Muscle layer of colon (tissue), 2 donors: Measurements from ENCODE around the gene NES.

Experiments
- H3K27ac ChIP-seq: one replicate; pipeline ENCODE4 v1.7.0; 2013; ENCODE audit warnings: low read depth, mild to moderate bottlenecking, low read length, moderate library complexity
- H3K27me3 ChIP-seq, 2 donors: one replicate each; pipeline ENCODE4 v1.7.0; 2013; ENCODE audit warnings: low read length in 2 of 2, mild to moderate bottlenecking in 2 of 2; ENCODE audit not compliant: insufficient read depth in 2 of 2, control insufficient read depth in 1 of 2
- H3K36me3 ChIP-seq: one replicate; pipeline ENCODE4 v1.7.0; 2013; ENCODE audit warnings: mild to moderate bottlenecking, low read length; ENCODE audit not compliant: insufficient read depth
- H3K4me1 ChIP-seq: one replicate; pipeline ENCODE4 v1.7.0; 2013; ENCODE audit warnings: mild to moderate bottlenecking, low read length; ENCODE audit not compliant: insufficient read depth
- H3K4me3 ChIP-seq, 2 donors: one replicate each; pipeline ENCODE4 v1.7.0; 2013; ENCODE audit warnings: low read length in 2 of 2, low read depth in 1 of 2, mild to moderate bottlenecking in 1 of 2, moderate library complexity in 1 of 2
- H3K9ac ChIP-seq: one replicate; pipeline ENCODE4 v1.7.0; 2013; ENCODE audit warnings: low read length
- H3K9me3 ChIP-seq: one replicate; pipeline ENCODE4 v1.7.0; 2013; ENCODE audit warnings: mild to moderate bottlenecking, low read length
- donor health status: abdominal sarcoma.
- donor health status: Adenocarcinoma of cecum.

Gene NES

GRCh38 chr1:156700736-156701531 lies 23.7 kb upstream of the NES start:
- Histone ChIP-seq H3K4me1 (peaks cover 21% of the 10 kb centered on the region), H3K9me3 (no peaks in the 10 kb centered on the region), H3K9ac (no peak overlapping the region), H3K27ac (no peak overlapping the region), H3K4me3 (no peak overlapping the region), H3K27me3 (no peaks in the 10 kb centered on the region), H3K36me3 (no peaks in the 10 kb centered on the region)

GRCh38 chr1:156698995-156699394 lies 21.8 kb upstream of the NES start:
- Histone ChIP-seq H3K9ac (no peak overlapping the region), H3K9me3 (no peaks in the 10 kb centered on the region), H3K4me1 (peaks cover 7% of the 10 kb centered on the region), H3K27ac (no peak overlapping the region), H3K27me3 (no peaks in the 10 kb centered on the region), H3K4me3 (no peak overlapping the region), H3K36me3 (no peaks in the 10 kb centered on the region)

GRCh38 chr1:156697481-156697880 lies 20.3 kb upstream of the NES start:
- peaks cover 0 to 7% of the 10 kb centered on the region in 2 donors for H3K27me3 ChIP-seq
- no peak overlapping the region for H3K27ac ChIP-seq
- no peaks in the 10 kb centered on the region for H3K36me3 ChIP-seq

GRCh38 chr1:156696755-156697154 lies 19.5 kb upstream of the NES start:
- H3K4me1 ChIP-seq: no peaks in the 10 kb centered on the region
- no peak overlapping the region for H3K27ac ChIP-seq

More at GRCh38 chr1:156697481-156697880, 20.3 kb upstream of the NES start:
- Histone ChIP-seq H3K9me3 (no peaks in the 10 kb centered on the region), H3K4me1 (no peaks in the 10 kb centered on the region), H3K9ac (no peak overlapping the region), H3K4me3 (no peak overlapping the region)

GRCh38 chr1:156694690-156694962 lies 17.4 kb upstream of the NES start:
- Histone ChIP-seq H3K27me3 (peaks cover 0 to 23% of the 10 kb centered on the region in 2 donors), H3K9me3 (no peaks in the 10 kb centered on the region), H3K4me1 (peaks cover 5% of the 10 kb centered on the region), H3K4me3 (no peak overlapping the region), H3K9ac (no peak overlapping the region), H3K27ac (no peak overlapping the region), H3K36me3 (no peaks in the 10 kb centered on the region)

More at GRCh38 chr1:156696755-156697154, 19.5 kb upstream of the NES start:
- Histone ChIP-seq H3K36me3 (no peaks in the 10 kb centered on the region), H3K9me3 (no peaks in the 10 kb centered on the region), H3K4me3 (no peak overlapping the region), H3K9ac (no peak overlapping the region), H3K27me3 (peaks cover 0 to 7% of the 10 kb centered on the region in 2 donors)

GRCh38 chr1:156693848-156694689 lies 16.9 kb upstream of the NES start:
- Histone ChIP-seq H3K9me3 (no peaks in the 10 kb centered on the region), H3K4me1 (peaks cover 10% of the 10 kb centered on the region), H3K36me3 (no peaks in the 10 kb centered on the region), H3K27ac (no peak overlapping the region), H3K27me3 (peaks cover 0 to 23% of the 10 kb centered on the region in 2 donors), H3K4me3 (no peak overlapping the region), H3K9ac (no peak overlapping the region)

- no peaks in the 10 kb centered on the region for H3K36me3 ChIP-seq
- H3K4me3 ChIP-seq: no peak overlapping the region
- H3K27me3 ChIP-seq: peaks cover 0 to 23% of the 10 kb centered on the region in 2 donors
- no peak overlapping the region for H3K27ac ChIP-seq
- H3K9me3 ChIP-seq: no peaks in the 10 kb centered on the region
- no peak overlapping the region for H3K9ac ChIP-seq
- H3K4me1 ChIP-seq: peaks cover 11% of the 10 kb centered on the region
These were observed 16.0 kb upstream of the NES start for GRCh38 chr1:156692925-156693847.

- no peaks in the 10 kb centered on the region for H3K9me3 ChIP-seq
- no peak overlapping the region for H3K9ac ChIP-seq
- no peaks in the 10 kb centered on the region for H3K36me3 ChIP-seq
- H3K4me1 ChIP-seq: peaks cover 11% of the 10 kb centered on the region
- no peak overlapping the region for H3K4me3 ChIP-seq
- H3K27ac ChIP-seq: no peak overlapping the region
- peaks cover 0 to 23% of the 10 kb centered on the region in 2 donors for H3K27me3 ChIP-seq
These were observed 15.3 kb upstream of the NES start for GRCh38 chr1:156692441-156692924.

GRCh38 chr1:156691665-156692440 lies 14.6 kb upstream of the NES start:
- Histone ChIP-seq H3K27me3 (peaks cover 0 to 23% of the 10 kb centered on the region in 2 donors), H3K27ac (no peak overlapping the region), H3K4me1 (peaks cover 11% of the 10 kb centered on the region), H3K36me3 (no peaks in the 10 kb centered on the region), H3K9me3 (no peaks in the 10 kb centered on the region), H3K9ac (no peak overlapping the region), H3K4me3 (no peak overlapping the region)

- Histone ChIP-seq H3K27me3 (peaks cover 0 to 23% of the 10 kb centered on the region in 2 donors), H3K4me1 (peaks cover 11% of the 10 kb centered on the region), H3K27ac (no peak overlapping the region)
These were observed 14.0 kb upstream of the NES start for GRCh38 chr1:156691191-156691590.

More at GRCh38 chr1:156691191-156691590, 14.0 kb upstream of the NES start:
- Histone ChIP-seq H3K4me3 (no peak overlapping the region), H3K9ac (no peak overlapping the region), H3K9me3 (no peaks in the 10 kb centered on the region), H3K36me3 (no peaks in the 10 kb centered on the region)
